ENCODE results near the gene SUMO2. TPM values are rescaled to one million over a fixed set of nuclear protein-coding genes. Genes with fewer than 3 reads are reported as not detected.

Gene SUMO2
- total and polyA plus RNA-seq, 9 of the 15 experiments (the other 6 are each of a cell fraction or from before 2014, with no cell fraction given), result 157 to 733 (median 419) TPM

- Histone ChIP-seq H4K20me1 (replicated peaks; ENCODE audit: control insufficient read depth, insufficient read depth, low read length) (peaks cover 7% of the 10 kb centered on the region; the same call in 1 of the 2 replicates), H3K4me3 (no peak overlapping the region), H3K27me3 (ENCODE audit: control insufficient read depth in 2 of 2, insufficient read depth in 2 of 2, low read length in 2 of 2) (no peaks in the 10 kb centered on the region), H3K4me1 (replicated peaks in 1 of 2; ENCODE audit: control insufficient read depth in 2 of 2, insufficient read depth in 2 of 2, low read length in 2 of 2) (peaks cover 15 to 20% of the 10 kb centered on the region in 2 experiments), H2AFZ (ENCODE audit: low read depth, low read length) (peak overlapping the region; percentile 91), H3K9ac (ENCODE audit: insufficient read depth in 1 of 2, low read depth in 2 of 2, low read length in 2 of 2) (peak overlapping the region in 1 of 2 experiments; percentile 66; a peak in 3 of 4 replicates), H3K9me1 (ENCODE audit: control insufficient read depth, insufficient read depth, low read length) (no peaks in the 10 kb centered on the region), H3K4me2 (ENCODE audit: insufficient read depth, low read length) (peak overlapping the region; percentile 95), H3K36me3 (ENCODE audit: control insufficient read depth, insufficient read depth, low read length) (peaks cover 12% of the 10 kb centered on the region), H3K79me2 (ENCODE audit: control insufficient read depth, insufficient read depth, low read length) (peaks cover 46% of the 10 kb centered on the region), H3K27ac (ENCODE audit: extremely low read depth, low read depth, low read length) (peak overlapping the region; percentile 73), H3K9me3 (replicated peaks; ENCODE audit: control insufficient read depth, insufficient read depth, low read depth, low read length) (no peaks in the 10 kb centered on the region)
- FAIRE-seq (no peak), ATAC-seq (no peak), DNase-seq (ENCODE audit: extremely low read depth in 1 of 4, low spot score in 3 of 4) (no peak)
- no TSS peak for BruUV-seq (replicated peaks)
- TF ChIP-seq PREB (CRISPR knock-in tag; IDR thresholded peaks at IDR 0.05) (no peak), ELK1 (CRISPR knock-in tag; IDR thresholded peaks at IDR 0.05) (no peak), PKNOX1 (IDR thresholded peaks at IDR 0.05) (no peak), ZNF592 (IDR thresholded peaks at IDR 0.05) (0 out of 2 replicates have a peak, but pooled peaks have one; percentile 4), FOXK1 (CRISPR knock-in tag; IDR thresholded peaks at IDR 0.05; ENCODE audit: borderline replicate concordance) (peak; percentile 63; the same call in 1 of the 2 replicates), FOSL1 (tag; conservative IDR thresholded peaks at IDR 0.05) (peak; percentile 33; the same call in 1 of the 2 replicates), ZNF395 (CRISPR knock-in tag; IDR thresholded peaks at IDR 0.05) (peak; percentile 3; the same call in 1 of the 2 replicates)
- in situ Hi-C loops (cut with MboI), result no loop called here
- intact Hi-C loops (cut with micrococcal nuclease), result no loop called here
- ChIA-PET CTCF (ENCODE audit: low intra/inter-chr PET ratio) (no interaction called here), POLR2A (interaction anchor here (0.6 to 4.1 kb wide), 31 partner anchors 8 to 239 kb away, joined by 3 to 55 read pairs (median 5); partner anchors contain the start of genes GGA3, MRPS7, NT5C and NUP85)
- 63% methylated on average over 3 of the region's 3 CpGs for WGBS (ENCODE audit: insufficient coverage, low coverage, missing lambda C conversion rate)
Observed at GRCh38 chr17:75155191-75155601, 27.6 kb downstream of the SUMO2 start.

Data from K562 (cell line).